Measurements from ENCODE around the gene SLC19A2. TPM values are rescaled to one million over a fixed set of nuclear protein-coding genes. Genes with fewer than 3 reads are reported as not detected.
A peak's percentile ranks its signal among the peaks of the same experiment; 100 is the strongest.

SLC19A2 gene
- total and polyA plus RNA-seq, 2 of the 13 experiments (the other 11 are each of a cell fraction or from before 2014, with no cell fraction given): 30.4 to 56.0 TPM

GRCh38 chr1:169485431-169486280 lies at the start of gene SLC19A2 (continued):
- TF ChIP-seq SP140L (CRISPR knock-in tag; IDR thresholded peaks at IDR 0.05; ENCODE audit: borderline replicate concordance): no peak
- no peak for TF ChIP-seq JARID2 (CRISPR knock-in tag; IDR thresholded peaks at IDR 0.05; ENCODE audit: insufficient replicate concordance)
- TF ChIP-seq TCF7 (IDR thresholded peaks at IDR 0.05; ENCODE audit: low read depth): no peak
- TF ChIP-seq ZFY (CRISPR knock-in tag; IDR thresholded peaks at IDR 0.05): peak; percentile 85
- TF ChIP-seq PLRG1 (conservative IDR thresholded peaks at IDR 0.05): no peak
- TF ChIP-seq PCBP1 (IDR thresholded peaks at IDR 0.05; ENCODE audit: borderline replicate concordance, low read depth, low read length): no peak
- no peak for TF ChIP-seq CEBPZ (IDR thresholded peaks at IDR 0.05; ENCODE audit: low read length)
- peak; percentile 86 for TF ChIP-seq ZFP91 (CRISPR knock-in tag; IDR thresholded peaks at IDR 0.05; ENCODE audit: borderline replicate concordance)
- peak; percentile 95 for TF ChIP-seq MYC (CRISPR knock-in tag; IDR thresholded peaks at IDR 0.05; ENCODE audit: borderline replicate concordance)
- TF ChIP-seq, protein P1, sequence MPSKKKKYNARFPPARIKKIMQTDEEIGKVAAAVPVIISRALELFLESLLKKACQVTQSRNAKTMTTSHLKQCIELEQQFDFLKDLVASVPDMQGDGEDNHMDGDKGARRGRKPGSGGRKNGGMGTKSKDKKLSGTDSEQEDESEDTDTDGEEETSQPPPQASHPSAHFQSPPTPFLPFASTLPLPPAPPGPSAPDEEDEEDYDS (CRISPR knock-in tag; IDR thresholded peaks at IDR 0.05): peak; percentile 100
- TF ChIP-seq ZNF460 (CRISPR knock-in tag; IDR thresholded peaks at IDR 0.05; ENCODE audit: borderline replicate concordance): no peak
- peak; percentile 53 for TF ChIP-seq YY1 (IDR thresholded peaks at IDR 0.05; ENCODE audit: insufficient read depth, insufficient replicate concordance, low read depth, low read length)
- TF ChIP-seq ZNF704 (CRISPR knock-in tag; IDR thresholded peaks at IDR 0.05; ENCODE audit: borderline replicate concordance): peak; percentile 87; the same call in 1 of the 2 replicates
- peak; percentile 91 for TF ChIP-seq ZNF292 (CRISPR knock-in tag; IDR thresholded peaks at IDR 0.05; ENCODE audit: borderline replicate concordance, low read depth)
- TF ChIP-seq PHF20 (CRISPR knock-in tag; IDR thresholded peaks at IDR 0.05): peak; percentile 73
- TF ChIP-seq DZIP1 (CRISPR knock-in tag; IDR thresholded peaks at IDR 0.05): 0 out of 2 replicates have a peak, but pooled peaks have one; percentile 46

Data from HepG2 (cell line).